H1 (cell line): ENCODE results near the gene AAK1. TPM values are rescaled to one million over a fixed set of nuclear protein-coding genes. Genes with fewer than 3 reads are reported as not detected.

ENCODE experiments used
- CTCF ChIA-PET: fragments of 300-600 bp; sonication (Branson Sonifier 250); formaldehyde crosslinking; loops from one replicate; lab custom pipeline; 2021; ENCODE audit not compliant: partially characterized antibody; lab: Charles Lee
- POLR2A ChIA-PET: fragments of 300-600 bp; sonication (Branson Sonifier 250); formaldehyde crosslinking; loops from one replicate; lab custom pipeline; 2021; ENCODE audit warnings: inconsistent platforms; ENCODE audit not compliant: partially characterized antibody; lab: Charles Lee
- DNase-seq, 2 experiments: peaks; one replicate each; pipeline versions ENCODE4 v3.0.0 to v3.0.0-alpha.2; 2010 to 2022; ENCODE audit warnings: low spot score in 2 of 2, low read depth in 1 of 2, mixed read lengths in 1 of 2
- FAIRE-seq: peaks from 2 replicates; lab custom pipeline; 2011; peaks lifted over from hg19 to GRCh38; lab: Jason Lieb, UNC
- H2AFZ ChIP-seq: 2 replicates; pipeline ENCODE4 v1.8.1; 2012; ENCODE audit warnings: low read length, inconsistent platforms
- H2AK5ac ChIP-seq: 2 replicates; pipeline ENCODE4 v1.6.1; 2013; ENCODE audit warnings: low read depth, low read length
- H2BK120ac ChIP-seq: replicated peaks from 2 replicates; pipeline ENCODE3; 2013; ENCODE audit warnings: low read depth, low read length, inconsistent platforms
- H2BK12ac ChIP-seq: 2 replicates; pipeline ENCODE4 v1.6.1; 2013; ENCODE audit warnings: low read depth, low read length
- H2BK15ac ChIP-seq: 2 replicates; pipeline ENCODE4 v1.6.1; 2013; ENCODE audit warnings: low read length
- H2BK20ac ChIP-seq: 2 replicates; pipeline ENCODE4 v1.6.1; 2013; ENCODE audit warnings: low read length
- H2BK5ac ChIP-seq: 2 replicates; pipeline ENCODE4 v1.6.1; 2013; ENCODE audit warnings: low read depth, low read length
- H3K14ac ChIP-seq: 2 replicates; pipeline ENCODE4 v1.6.1; 2013; ENCODE audit warnings: inconsistent platforms; ENCODE audit not compliant: insufficient read length
- H3K18ac ChIP-seq: 2 replicates; pipeline ENCODE4 v1.6.1; 2013; ENCODE audit warnings: low read length; ENCODE audit errors: extremely low read depth
- H3K23ac ChIP-seq: 2 replicates; pipeline ENCODE4 v1.6.1; 2013; ENCODE audit warnings: inconsistent platforms; ENCODE audit not compliant: insufficient read length
- H3K23me2 ChIP-seq: 2 replicates; pipeline ENCODE4 v1.6.1; 2013; ENCODE audit warnings: low read depth, low read length
- H3K27ac ChIP-seq: 2 replicates; pipeline ENCODE4 v1.6.1; 2011; ENCODE audit warnings: low read depth, low read length, inconsistent platforms
- H3K27me3 ChIP-seq, 4 experiments: replicated peaks in 1 of 4; 1 replicate in 1 of 4; 2 replicates in 3 of 4; pipeline versions ENCODE4 v1.6.1 to v1.8.1; 2011 to 2013; ENCODE audit warnings: low read length in 3 of 4, mild to moderate bottlenecking in 3 of 4, inconsistent platforms in 2 of 4, mixed read lengths in 2 of 4, moderate library complexity in 1 of 4; ENCODE audit not compliant: control insufficient read depth in 3 of 4, insufficient read depth in 3 of 4; ENCODE audit errors: extremely low read depth in 1 of 4
- H3K36me3 ChIP-seq, 4 experiments: 2 replicates each; pipeline versions ENCODE4 v1.6.1 to v1.8.1; 2011 to 2013; ENCODE audit warnings: mild to moderate bottlenecking in 4 of 4, low read length in 3 of 4, moderate library complexity in 2 of 4, control low read depth in 1 of 4, inconsistent platforms in 1 of 4; ENCODE audit not compliant: insufficient read depth in 4 of 4, control insufficient read depth in 2 of 4
- H3K4ac ChIP-seq: replicated peaks from 2 replicates; pipeline ENCODE3; 2013; ENCODE audit warnings: low read length, low read depth, mixed read lengths, inconsistent platforms; ENCODE audit not compliant: insufficient read length
- H3K4me1 ChIP-seq, 4 experiments: replicated peaks in 1 of 4; 1 replicate in 1 of 4; 2 replicates in 3 of 4; pipeline versions ENCODE4 v1.6.1 to v1.8.1; 2011 to 2013; ENCODE audit warnings: low read length in 3 of 4, inconsistent platforms in 2 of 4, mixed read lengths in 1 of 4; ENCODE audit not compliant: insufficient read depth in 4 of 4, control insufficient read depth in 3 of 4
- H3K4me2 ChIP-seq, 2 experiments: 2 replicates each; pipeline versions ENCODE4 v1.6.1 to v1.8.1; 2011 to 2013; ENCODE audit warnings: low read depth in 2 of 2, low read length in 2 of 2, control low read depth in 1 of 2, inconsistent platforms in 1 of 2, mild to moderate bottlenecking in 1 of 2; ENCODE audit not compliant: insufficient read depth in 1 of 2
- H3K4me3 ChIP-seq, 4 experiments: fragments of 200-600, 300-600 bp in 1 of 4; sonication (generic), shearing (Covaris generic), sonication (Bioruptor Twin) in 1 of 4; 2 replicates each; pipeline versions ENCODE4 v1.5.1 to v1.8.1; 2011 to 2016; ENCODE audit warnings: low read length in 4 of 4, low read depth in 3 of 4, control low read depth in 2 of 4, inconsistent platforms in 2 of 4, mild to moderate bottlenecking in 2 of 4, mixed read lengths in 1 of 4, moderate library complexity in 1 of 4; ENCODE audit not compliant: insufficient read depth in 2 of 4; ENCODE audit errors: extremely low read depth in 1 of 4
- H3K56ac ChIP-seq: replicated peaks from 2 replicates; pipeline ENCODE3; 2013; ENCODE audit warnings: low read depth, mild to moderate bottlenecking, mixed read lengths, low read length, inconsistent platforms; ENCODE audit not compliant: insufficient read length
- H3K79me1 ChIP-seq: 2 replicates; pipeline ENCODE4 v1.6.1; 2013; ENCODE audit warnings: low read depth, low read length, control low read depth
- H3K79me2 ChIP-seq, 2 experiments: 2 replicates each; pipeline versions ENCODE4 v1.6.1 to v1.8.1; 2012 to 2013; ENCODE audit warnings: low read length in 2 of 2, mild to moderate bottlenecking in 2 of 2, inconsistent platforms in 1 of 2; ENCODE audit not compliant: insufficient read depth in 2 of 2, control insufficient read depth in 1 of 2
- H3K9ac ChIP-seq, 4 experiments: replicated peaks in 1 of 4; 1 replicate in 1 of 4; 2 replicates in 3 of 4; pipeline versions ENCODE4 v1.6.1 to v1.8.1; 2011 to 2013; ENCODE audit warnings: low read depth in 3 of 4, low read length in 3 of 4, control low read depth in 2 of 4, mild to moderate bottlenecking in 2 of 4, moderate library complexity in 2 of 4, inconsistent platforms in 1 of 4; ENCODE audit errors: extremely low read depth in 1 of 4
- H3K9me3 ChIP-seq, 2 experiments: 2 replicates each; pipeline versions ENCODE4 v1.6.1 to v1.8.1; 2012 to 2013; ENCODE audit warnings: mild to moderate bottlenecking in 2 of 2, moderate library complexity in 2 of 2, control low read depth in 1 of 2, inconsistent platforms in 1 of 2, low read depth in 1 of 2, low read length in 1 of 2, mixed read lengths in 1 of 2; ENCODE audit not compliant: insufficient read depth in 2 of 2
- H4K20me1 ChIP-seq, 2 experiments: replicated peaks in 1 of 2; 2 replicates each; pipeline versions ENCODE3 to v1.8.1; 2011 to 2013; ENCODE audit warnings: inconsistent platforms in 2 of 2, low read length in 2 of 2, mild to moderate bottlenecking in 1 of 2; ENCODE audit not compliant: insufficient read depth in 2 of 2, control insufficient read depth in 1 of 2
- H4K5ac ChIP-seq: 2 replicates; pipeline ENCODE4 v1.6.1; 2013; ENCODE audit warnings: low read length, low read depth, mixed read lengths, inconsistent platforms; ENCODE audit not compliant: insufficient read length
- H4K8ac ChIP-seq: 2 replicates; pipeline ENCODE4 v1.8.0; 2013; ENCODE audit warnings: mild to moderate bottlenecking, moderate library complexity, low read length, inconsistent platforms; ENCODE audit not compliant: insufficient read depth; ENCODE audit errors: extremely low read depth
- H4K91ac ChIP-seq: replicated peaks from 2 replicates; pipeline ENCODE3; 2013; ENCODE audit warnings: low read length, mixed read lengths, inconsistent platforms; ENCODE audit not compliant: insufficient read length
- BCL11A ChIP-seq, 2 experiments: IDR thresholded peaks; one replicate each; pipeline ENCODE4 v1.6.1; 2011; ENCODE audit warnings: low read depth in 2 of 2, low read length in 2 of 2, mild to moderate bottlenecking in 2 of 2
- CBX8 ChIP-seq: fragments of 300-800, 300-1000 bp; sonication (generic); IDR thresholded peaks from 2 replicates; pipeline ENCODE4 v1.7.1; 2016; ENCODE audit warnings: low read depth, low read length, borderline replicate concordance
- CTBP2 ChIP-seq: IDR thresholded peaks from 2 replicates; pipeline ENCODE4 v1.7.0; 2011; ENCODE audit warnings: borderline replicate concordance, mild to moderate bottlenecking, moderate library complexity, mixed read lengths, low read length; ENCODE audit not compliant: insufficient read depth, insufficient read length
- EGR1 ChIP-seq: IDR thresholded peaks from 2 replicates; pipeline ENCODE4 v1.6.1; 2011; ENCODE audit warnings: low read depth, low read length, borderline replicate concordance
- EZH2 ChIP-seq: fragments of 200-600 bp; sonication (generic); IDR thresholded peaks from 2 replicates; pipeline ENCODE4 v1.7.1; 2012; ENCODE audit warnings: low read depth, mild to moderate bottlenecking, moderate library complexity, low read length, inconsistent platforms; ENCODE audit not compliant: severe bottlenecking
- GTF2F1 ChIP-seq: IDR thresholded peaks from 2 replicates; pipeline ENCODE4 v1.6.1; 2012; ENCODE audit warnings: low read depth, low read length, improper control_type of control experiment, borderline replicate concordance
- KDM1A ChIP-seq: fragments of 200-600, 300-600 bp; sonication (generic); IDR thresholded peaks from 2 replicates; pipeline ENCODE4 v1.7.1; 2016; ENCODE audit warnings: mild to moderate bottlenecking, low read length, borderline replicate concordance
- KDM5A ChIP-seq: fragments of 200-600 bp; IDR thresholded peaks from 2 replicates; pipeline ENCODE4 v1.7.1; 2012; ENCODE audit warnings: mild to moderate bottlenecking, low read length, inconsistent platforms, mixed read lengths
- RXRA ChIP-seq: IDR thresholded peaks from 2 replicates; pipeline ENCODE4 v1.6.1; 2011; ENCODE audit warnings: low read depth, mild to moderate bottlenecking, low read length, moderate library complexity; ENCODE audit not compliant: insufficient read depth
- TCF12 ChIP-seq: IDR thresholded peaks from 2 replicates; pipeline ENCODE4 v1.6.1; 2011; ENCODE audit warnings: low read depth, mild to moderate bottlenecking, low read length
- WGBS, 2 experiments: shearing (Covaris generic) in 1 of 2; methylation state at CpG; one replicate each; pipeline versions ENCODE4 v1.1.6 to v1.1.7; 2013 to 2015; ENCODE audit warnings: low lambda C conversion rate in 2 of 2, mixed read lengths in 2 of 2, inconsistent platforms in 1 of 2, low coverage in 1 of 2, missing lambda C conversion rate in 1 of 2; ENCODE audit not compliant: insufficient replicate concordance in 2 of 2, insufficient coverage in 1 of 2, insufficient read length in 1 of 2; ENCODE audit errors: extremely low coverage in 1 of 2, missing lambda C conversion rate in 1 of 2; 5-methylcytosine and 5-hydroxymethylcytosine counted together
- polyA plus RNA-seq, 7 experiments: library from polyadenylated mRNA; depleted of rRNA in 3 of 7; stranded (reverse) in 5 of 7; unstranded in 2 of 7; fragments of >200 nt in 5 of 7; fragments of 200-250 nt in 2 of 7; gene quantifications; 1 replicate in 5 of 7; 2 replicates in 1 of 7; 4 replicates in 1 of 7; pipeline versions ENCODE4 v1.2.1 to v1.2.3, GENCODE V29; 2011 to 2013; ENCODE audit warnings: missing spikeins in 2 of 7, mixed read lengths in 2 of 7
- total RNA-seq: library from RNA; stranded (reverse); fragmentation: NEBNext Ultra II Directional; extraction: Animal tissue kit (Norgen Biotek cat#: 25700); gene quantifications from 2 replicates; pipeline ENCODE4 v1.2.1, GENCODE V29; 2021

AAK1 gene
- total and polyA plus RNA-seq, 2 of the 8 experiments (the other 6 are each of a cell fraction or from before 2014, with no cell fraction given) = 10.0 to 40.5 TPM

GRCh38 chr2:69471793-69472192 is 171.7 kb downstream of the AAK1 start:
- Histone ChIP-seq H3K79me1 (no peaks in the 10 kb centered on the region), H3K9me3 (no peaks in the 10 kb centered on the region), H3K36me3 (no peaks in the 10 kb centered on the region), H3K4me3 (no peak overlapping the region), H3K27ac (no peak overlapping the region), H2BK12ac (no peak overlapping the region), H4K5ac (no peak overlapping the region), H3K23ac (no peak overlapping the region), H2BK120ac (no peak overlapping the region), H2BK5ac (no peak overlapping the region), H3K4ac (no peak overlapping the region), H3K56ac (no peak overlapping the region), H3K23me2 (no peaks in the 10 kb centered on the region), H3K4me1 (peaks cover 0 to 2% (median 0%) of the 10 kb centered on the region in 4 experiments; a peak in 3 of 7 replicates), H3K27me3 (no peaks in the 10 kb centered on the region), H2BK15ac (no peak overlapping the region), H2AFZ (no peak overlapping the region), H4K91ac (no peak overlapping the region), H3K9ac (no peak overlapping the region), H3K4me2 (no peak overlapping the region), H4K8ac (no peak overlapping the region), H3K18ac (no peak overlapping the region), H2BK20ac (no peak overlapping the region), H3K14ac (no peak overlapping the region), H3K79me2 (no peaks in the 10 kb centered on the region), H2AK5ac (no peak overlapping the region), H4K20me1 (no peaks in the 10 kb centered on the region)
- CTCF ChIA-PET = interaction anchor here (1.0 to 1.7 kb wide), 3 partner anchors 19 to 96 kb away, joined by 3 to 5 read pairs (median 4); partner anchors contain the start of gene NFU1
- WGBS, 2 experiments = 90% methylated on average over 2 of the region's 2 CpGs; no CpG with 5 or more reads in 1 of the 2 experiments
- no peak for TF ChIP-seq CBX8
- TF ChIP-seq KDM1A = no peak
- no peak for TF ChIP-seq GTF2F1
- no peak for TF ChIP-seq EGR1
- no peak for TF ChIP-seq CTBP2
- TF ChIP-seq RXRA = no peak
- no peak for TF ChIP-seq EZH2
- TF ChIP-seq KDM5A = no peak
- no peak for TF ChIP-seq BCL11A (IDR thresholded peaks at IDR 0.05; ENCODE audit: low read depth in 2 of 2, low read length in 2 of 2)
- no peak for TF ChIP-seq TCF12
- POLR2A ChIA-PET = no interaction called here
- FAIRE-seq (no peak), DNase-seq (no peak)
